Activated CD8-positive, alpha-beta memory T cell treated with anti-CD3 and anti-CD28 coated beads, Interleukin-2, amount 50 U/mL, for 24 hours (primary cell): ENCODE results near the gene DNAH1.

Experiments
- DNase-seq: peaks from one replicate; pipeline ENCODE4 v3.0.0-alpha.2; 2020; ENCODE audit errors: extremely low read depth

Gene DNAH1

GRCh38 chr3:52357151-52358080 lies 41.3 kb downstream of the DNAH1 start:
- DNase-seq: no peak

- no peak for DNase-seq
These were observed 42.3 kb downstream of the DNAH1 start for GRCh38 chr3:52358362-52358940.

GRCh38 chr3:52359116-52359855 lies 43.2 kb downstream of the DNAH1 start:
- DNase-seq: no peak

DNA sequence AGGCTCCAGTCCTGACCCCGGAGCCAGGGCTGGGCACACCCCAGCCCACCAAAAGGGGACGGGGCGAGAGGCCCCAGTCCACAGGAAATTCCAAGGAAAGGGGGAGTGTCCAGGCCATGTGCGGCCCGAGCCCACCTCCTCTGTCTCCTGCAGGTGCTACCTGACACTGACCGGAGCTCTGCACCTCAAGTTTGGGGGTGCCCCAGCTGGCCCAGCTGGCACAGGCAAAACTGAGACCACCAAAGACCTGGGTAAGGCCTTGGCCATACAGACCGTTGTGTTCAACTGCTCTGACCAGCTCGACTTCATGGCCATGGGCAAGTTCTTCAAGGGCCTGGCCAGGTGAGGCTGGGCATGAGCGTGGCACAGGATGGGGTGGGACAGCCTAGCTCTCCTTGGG lies 44.9 kb downstream of the DNAH1 start:
- DNase-seq: no peak

DNA sequence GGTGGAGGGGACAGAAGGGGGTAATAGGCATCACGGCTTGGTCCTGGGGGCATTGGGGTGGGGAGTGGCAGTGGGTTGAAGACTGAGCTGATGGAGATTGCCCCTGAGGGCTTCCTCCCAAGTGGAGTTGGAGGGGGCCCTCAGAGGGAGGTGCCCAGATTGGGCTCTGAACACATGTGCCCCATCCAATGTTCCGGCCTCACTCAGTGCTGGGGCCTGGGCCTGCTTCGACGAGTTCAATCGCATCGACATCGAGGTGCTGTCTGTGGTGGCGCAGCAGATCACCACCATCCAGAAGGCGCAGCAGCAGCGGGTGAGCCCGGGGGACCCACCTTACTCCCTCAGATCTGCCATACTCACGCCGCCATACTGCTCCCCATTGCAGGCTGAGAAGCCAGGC lies 45.3 kb downstream of the DNAH1 start:
- DNase-seq: no peak

DNA sequence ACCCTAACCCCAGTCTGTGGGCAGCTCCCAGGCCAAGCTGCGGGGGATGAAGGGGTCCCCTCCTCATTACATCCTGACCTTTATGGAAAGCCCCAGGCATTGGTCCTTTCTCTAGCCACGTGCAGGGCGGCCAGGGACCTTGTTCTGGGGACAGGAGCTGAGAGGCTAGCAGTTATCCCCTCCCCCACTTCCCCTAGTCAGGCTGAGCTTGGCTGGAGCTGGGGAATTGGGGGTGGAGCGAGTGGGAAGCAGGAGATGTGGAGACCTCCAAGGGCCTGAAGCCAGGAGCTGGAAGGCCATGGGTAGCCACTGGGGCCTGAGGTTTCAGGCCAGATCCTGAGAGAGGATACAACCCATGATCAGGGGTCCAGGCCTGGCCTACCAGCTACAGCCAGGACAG lies 45.8 kb downstream of the DNAH1 start:
- no peak for DNase-seq

GRCh38 chr3:52364322-52365035 lies 48.4 kb downstream of the DNAH1 start:
- no peak for DNase-seq

GRCh38 chr3:52366527-52366926 lies 50.4 kb downstream of the DNAH1 start:
- no peak for DNase-seq

DNA sequence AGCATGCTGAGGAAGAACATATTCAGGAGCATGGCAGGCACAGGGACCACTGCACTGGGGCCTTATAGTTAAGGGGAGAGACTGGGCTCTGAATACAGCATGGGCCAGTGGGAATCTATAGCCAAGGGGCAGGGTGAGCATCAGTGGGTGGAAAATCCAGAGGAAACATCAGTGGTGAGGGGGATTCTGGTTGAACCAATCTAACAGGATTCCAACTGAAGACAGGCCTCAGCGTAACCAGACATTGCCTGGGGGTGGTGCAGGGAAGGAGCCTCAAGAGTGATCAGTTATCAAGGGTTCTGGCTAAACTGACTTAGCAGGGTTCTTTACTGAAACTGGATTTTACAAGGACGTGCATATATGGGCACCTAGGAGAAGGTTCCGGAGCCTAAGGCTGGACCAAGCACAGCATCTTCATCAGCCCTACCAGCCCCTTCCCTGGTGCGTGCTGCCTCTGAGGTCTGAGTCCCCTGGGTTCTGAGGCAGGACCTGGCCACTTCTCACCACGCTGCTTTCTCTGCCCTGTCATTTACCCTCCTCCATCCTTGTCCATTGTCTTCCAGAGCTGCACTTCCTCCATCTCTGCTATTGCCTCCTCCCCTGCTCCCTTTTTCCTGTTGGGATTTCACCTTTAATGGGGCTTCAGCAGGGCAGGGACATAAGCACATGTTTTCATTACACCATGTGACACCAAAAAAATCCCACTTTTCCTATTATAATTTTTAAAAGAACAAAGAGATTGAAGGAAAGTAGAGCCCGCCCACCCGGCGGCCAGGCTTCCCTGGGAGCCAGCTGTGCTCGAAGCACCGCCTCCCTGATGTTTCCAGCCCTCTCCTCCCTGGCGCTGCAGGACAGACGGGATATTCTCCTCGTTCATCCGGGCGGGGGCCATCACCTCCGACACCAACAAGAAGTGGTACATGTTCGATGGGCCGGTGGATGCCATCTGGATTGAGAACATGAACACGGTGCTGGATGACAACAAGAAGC lies 52.1 kb downstream of the DNAH1 start:
- no peak for DNase-seq

- DNase-seq: no peak
These were observed 54.4 kb downstream of the DNAH1 start for GRCh38 chr3:52370531-52370930.

- no peak for DNase-seq
These were observed 56.8 kb downstream of the DNAH1 start for GRCh38 chr3:52372822-52373504.

DNA sequence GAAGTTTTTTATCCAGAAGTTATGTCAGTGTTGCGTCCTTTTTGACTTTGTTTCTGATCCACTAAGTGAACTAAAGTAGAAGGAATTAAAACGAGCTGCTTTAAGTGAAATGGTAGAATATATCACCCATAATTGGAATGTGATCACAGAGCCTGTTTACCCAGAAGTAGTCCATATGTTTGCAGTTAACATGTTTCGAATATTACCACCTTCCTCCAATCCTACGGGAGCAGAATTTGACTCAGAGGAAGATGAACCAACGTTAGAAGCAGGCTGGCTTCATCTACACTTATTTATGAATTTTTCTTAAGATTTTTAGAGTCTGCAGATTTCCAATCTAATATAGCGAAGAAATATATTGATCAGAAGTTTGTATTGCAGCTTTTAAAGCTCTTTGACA lies 57.6 kb downstream of the DNAH1 start:
- DNase-seq: no peak

DNA sequence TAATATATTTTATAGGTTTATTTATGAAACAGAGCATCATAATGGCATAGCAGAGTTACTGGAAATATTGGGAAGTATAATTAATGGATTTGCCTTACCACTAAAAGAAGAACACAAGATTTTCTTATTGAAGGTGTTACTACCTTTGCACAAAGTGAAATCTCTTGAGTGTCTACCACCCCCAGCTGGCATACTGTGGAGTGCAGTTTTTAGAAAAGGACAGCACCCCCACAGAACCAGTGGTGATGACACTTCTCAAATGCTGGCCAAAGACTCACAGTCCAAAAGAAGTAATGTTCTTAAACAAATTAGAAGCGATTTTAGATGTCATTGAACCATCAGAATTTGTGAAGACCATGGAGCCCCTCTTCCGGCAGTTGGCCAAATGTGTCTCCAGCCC lies 58.1 kb downstream of the DNAH1 start:
- no peak for DNase-seq

- DNase-seq: no peak
These were observed 63.5 kb downstream of the DNAH1 start for GRCh38 chr3:52379610-52380009.

DNA sequence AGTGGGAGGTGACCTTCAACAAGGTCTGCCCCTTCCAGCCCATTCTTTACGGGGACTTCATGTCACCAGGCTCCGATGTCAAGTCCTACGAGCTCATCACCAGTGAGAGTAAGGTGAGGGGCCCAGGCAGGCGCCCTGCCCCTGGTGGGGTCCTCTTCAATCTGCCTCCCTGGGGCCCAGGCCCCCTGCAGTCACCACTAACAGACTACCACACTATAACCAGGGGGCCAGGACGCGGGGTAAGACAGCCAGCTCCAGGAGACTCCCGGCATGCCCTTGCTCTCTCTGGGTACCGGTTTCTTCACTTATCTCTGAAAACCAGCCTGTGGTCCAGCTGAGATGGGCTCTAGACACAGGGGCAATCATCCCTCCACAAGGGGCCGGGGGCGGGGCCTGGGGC lies 63.9 kb downstream of the DNAH1 start:
- no peak for DNase-seq

GRCh38 chr3:52381623-52382022 lies 65.5 kb downstream of the DNAH1 start:
- no peak for DNase-seq

DNA sequence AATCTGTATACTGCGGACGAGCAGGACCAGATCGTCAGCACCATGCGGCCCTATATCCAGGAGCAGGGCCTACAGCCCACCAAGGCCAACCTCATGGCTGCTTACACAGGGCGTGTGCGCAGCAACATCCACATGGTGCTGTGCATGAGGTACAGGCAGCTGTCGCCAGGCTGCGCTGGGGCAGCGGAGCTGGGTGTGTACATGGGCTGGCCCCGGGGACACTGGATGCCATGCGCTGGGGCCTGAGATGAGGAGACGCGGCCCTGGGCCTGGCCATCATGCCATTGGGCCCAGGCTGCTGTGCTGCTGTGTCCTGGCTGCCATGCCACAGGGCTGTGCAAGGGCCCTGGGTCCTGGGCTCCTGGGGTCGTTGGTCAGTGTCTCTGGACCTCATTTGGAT lies 67.3 kb downstream of the DNAH1 start:
- DNase-seq: no peak

DNA sequence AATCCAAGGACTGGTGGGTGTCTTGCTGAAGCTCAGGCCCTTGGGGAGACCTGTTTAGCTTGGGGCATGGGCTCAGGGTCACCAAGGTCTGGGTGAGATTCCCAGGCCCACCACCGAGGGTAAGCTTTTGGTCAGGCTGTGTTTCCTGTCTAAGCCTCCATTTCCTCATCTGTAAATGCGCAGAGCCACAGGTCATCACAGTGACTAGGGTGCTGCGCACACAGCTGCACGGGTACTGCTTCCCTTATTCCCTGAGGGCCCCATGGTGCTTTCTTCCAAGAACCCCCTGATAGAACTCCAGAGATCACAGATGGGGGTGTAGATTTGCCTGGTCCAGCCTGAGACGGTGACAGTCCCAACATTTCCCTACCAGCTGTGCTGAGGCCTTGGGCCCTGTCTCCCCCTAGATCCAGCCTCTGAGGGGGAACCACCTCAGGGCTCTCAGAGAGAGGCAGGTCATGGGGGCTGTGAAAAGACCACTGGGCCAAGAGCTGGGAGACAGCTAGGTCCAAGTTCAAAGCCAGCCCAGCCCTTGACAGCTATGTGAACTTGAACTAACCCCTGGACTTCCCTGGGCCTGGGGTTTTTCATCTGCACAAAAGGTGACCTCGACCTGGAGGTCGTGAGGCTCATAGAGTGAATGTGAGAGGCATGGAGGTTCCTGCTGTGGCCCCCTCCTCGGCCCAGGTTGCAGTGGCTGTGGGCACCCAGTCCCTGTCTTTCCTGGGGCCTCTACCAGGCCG lies 68.1 kb downstream of the DNAH1 start:
- DNase-seq: no peak

GRCh38 chr3:52385157-52385556 lies 69.0 kb downstream of the DNAH1 start:
- DNase-seq: no peak

GRCh38 chr3:52387481-52387880 lies 71.4 kb downstream of the DNAH1 start:
- DNase-seq: no peak
